Measurements from ENCODE around the gene COCH.
A peak's percentile ranks its signal among the peaks of the same experiment; 100 is the strongest.

The COCH gene

DNA sequence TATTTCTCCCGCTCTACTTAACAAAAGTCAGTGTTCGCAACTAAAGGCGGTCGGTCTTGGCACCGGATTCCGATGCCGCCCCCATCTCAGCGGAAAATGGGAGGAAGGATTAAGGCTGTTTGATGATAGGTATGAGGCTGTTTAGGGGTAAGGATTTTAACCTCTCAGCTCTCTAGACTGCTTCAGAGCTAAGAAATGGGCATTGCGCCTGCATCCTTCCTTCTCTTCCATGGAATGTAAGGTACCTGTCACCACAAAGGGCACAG lies 1.4 kb downstream of the COCH start:
- Histone ChIP-seq H3K4me3 (ENCODE audit: extremely low read depth, insufficient read depth, low read length, poor library complexity, severe bottlenecking) (peak overlapping the region; percentile 53), H3K9me3 (ENCODE audit: control insufficient read depth, low read length) (no peaks in the 10 kb centered on the region), H3K27ac (ENCODE audit: low read depth, low read length, severe bottlenecking) (no peak overlapping the region), H3K36me3 (ENCODE audit: control insufficient read depth, insufficient read depth, low read length) (no peaks in the 10 kb centered on the region), H3K4me1 (ENCODE audit: control insufficient read depth, insufficient read depth, low read length, poor library complexity, severe bottlenecking) (no peaks in the 10 kb centered on the region)
- WGBS, 2 experiments (ENCODE audit: insufficient coverage in 2 of 2), result 32 to 42% methylated on average over 6 to 9 of the region's 9 CpGs

DNA sequence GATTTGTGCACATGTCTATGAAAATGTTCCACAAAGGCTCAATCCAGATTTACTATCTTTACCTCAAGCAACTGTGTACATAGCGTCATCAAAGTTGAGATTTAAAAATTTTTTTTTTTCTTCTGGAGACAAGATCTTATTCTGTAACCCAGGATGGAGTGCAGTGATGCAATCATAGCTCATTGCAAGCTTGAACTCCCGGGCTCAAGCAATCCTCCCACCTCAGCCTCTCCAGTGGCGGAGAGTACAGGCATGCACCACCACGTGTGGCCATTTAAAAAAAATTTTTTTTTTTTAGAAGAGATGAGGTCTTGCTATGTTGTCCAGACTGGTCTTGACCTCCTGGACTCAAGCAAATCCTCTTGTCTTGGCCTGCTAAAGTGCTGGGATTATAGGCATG lies 2.3 kb downstream of the COCH start:
- no peak overlapping the region for H3K27ac ChIP-seq (ENCODE audit: low read depth, low read length, severe bottlenecking)
- no peaks in the 10 kb centered on the region for H3K4me1 ChIP-seq (ENCODE audit: control insufficient read depth, insufficient read depth, low read length, poor library complexity, severe bottlenecking)
- WGBS, 2 experiments (ENCODE audit: insufficient coverage in 2 of 2), result 0% methylated on average over 1 of the region's 4 CpGs; no CpG with 5 or more reads in 1 of the 2 experiments
- H3K4me3 ChIP-seq (ENCODE audit: extremely low read depth, insufficient read depth, low read length, poor library complexity, severe bottlenecking), result no peak overlapping the region
- no peaks in the 10 kb centered on the region for H3K36me3 ChIP-seq (ENCODE audit: control insufficient read depth, insufficient read depth, low read length)
- no peaks in the 10 kb centered on the region for H3K9me3 ChIP-seq (ENCODE audit: control insufficient read depth, low read length)

DNA sequence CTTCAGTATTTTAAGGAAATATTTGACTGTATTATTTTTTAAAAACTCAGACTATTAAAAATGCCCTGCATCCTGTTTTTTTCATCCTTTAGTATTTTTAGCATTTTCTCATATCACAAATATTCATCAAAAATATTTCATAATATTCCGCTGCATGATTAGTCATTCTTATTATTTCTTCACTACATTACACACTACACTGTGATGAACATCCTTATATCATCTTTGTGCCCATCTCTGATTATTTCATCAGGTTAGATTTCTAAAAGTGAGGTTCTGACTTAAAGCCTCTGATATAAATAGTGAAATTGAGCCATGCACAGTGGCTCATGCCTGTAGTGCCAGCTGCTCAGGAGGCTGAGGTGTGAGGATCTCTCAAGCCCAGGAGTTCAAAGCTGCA lies 8.1 kb downstream of the COCH start:
- H3K4me1 ChIP-seq (ENCODE audit: control insufficient read depth, insufficient read depth, low read length, poor library complexity, severe bottlenecking), result no peaks in the 10 kb centered on the region
- no peak overlapping the region for H3K4me3 ChIP-seq (ENCODE audit: extremely low read depth, insufficient read depth, low read length, poor library complexity, severe bottlenecking)
- H3K9me3 ChIP-seq (ENCODE audit: control insufficient read depth, low read length), result no peaks in the 10 kb centered on the region
- no peak overlapping the region for H3K27ac ChIP-seq (ENCODE audit: low read depth, low read length, severe bottlenecking)
- 100% methylated on average over 1 of the region's 1 CpG for WGBS, 2 experiments (ENCODE audit: insufficient coverage in 2 of 2)
- peaks cover 3% of the 10 kb centered on the region for H3K36me3 ChIP-seq (ENCODE audit: control insufficient read depth, insufficient read depth, low read length)

DNA sequence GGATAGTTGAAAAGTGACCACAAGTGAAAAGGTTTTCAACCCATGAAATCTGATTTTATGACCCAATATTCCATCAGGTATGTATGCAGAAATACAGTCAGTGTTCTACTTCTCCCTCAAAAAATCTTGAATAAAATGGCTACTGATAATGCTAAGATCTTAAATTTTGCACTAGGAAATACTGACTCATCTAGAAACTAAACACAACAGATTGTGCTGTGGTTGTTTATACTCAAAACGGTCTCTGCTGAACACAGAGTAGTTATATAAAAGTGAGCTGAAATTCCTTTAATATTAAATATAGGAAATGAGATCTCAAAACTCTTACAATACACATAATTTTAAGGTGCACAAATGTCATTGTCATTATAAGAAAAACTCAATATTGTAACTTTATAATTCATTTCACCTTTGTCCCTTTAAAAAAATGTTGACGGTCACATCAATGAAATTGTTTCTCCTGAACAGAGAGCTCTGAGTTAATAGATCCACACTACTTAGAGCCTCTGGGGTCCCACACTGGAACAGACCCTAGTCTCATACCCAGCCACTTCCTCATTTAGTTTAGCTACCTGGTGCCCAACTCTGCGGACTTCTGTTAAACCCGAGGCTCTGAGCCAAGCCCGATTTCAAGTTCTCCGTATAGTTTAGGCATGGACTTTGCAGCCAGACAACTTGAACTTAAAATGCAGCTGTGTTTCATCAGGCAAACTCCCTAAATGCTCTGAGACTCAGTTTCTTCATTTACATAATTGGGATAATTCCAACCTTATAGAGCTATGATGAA lies 9.3 kb downstream of the COCH start:
- H3K9me3 ChIP-seq (ENCODE audit: control insufficient read depth, low read length), result no peaks in the 10 kb centered on the region
- H3K4me3 ChIP-seq (ENCODE audit: extremely low read depth, insufficient read depth, low read length, poor library complexity, severe bottlenecking), result no peak overlapping the region
- no peaks in the 10 kb centered on the region for H3K4me1 ChIP-seq (ENCODE audit: control insufficient read depth, insufficient read depth, low read length, poor library complexity, severe bottlenecking)
- no peak overlapping the region for H3K27ac ChIP-seq (ENCODE audit: low read depth, low read length, severe bottlenecking)
- H3K36me3 ChIP-seq (ENCODE audit: control insufficient read depth, insufficient read depth, low read length), result peaks cover 3% of the 10 kb centered on the region
- WGBS, 2 experiments (ENCODE audit: insufficient coverage in 2 of 2), result 90 to 98% methylated on average over 5 of the region's 6 CpGs

DNA sequence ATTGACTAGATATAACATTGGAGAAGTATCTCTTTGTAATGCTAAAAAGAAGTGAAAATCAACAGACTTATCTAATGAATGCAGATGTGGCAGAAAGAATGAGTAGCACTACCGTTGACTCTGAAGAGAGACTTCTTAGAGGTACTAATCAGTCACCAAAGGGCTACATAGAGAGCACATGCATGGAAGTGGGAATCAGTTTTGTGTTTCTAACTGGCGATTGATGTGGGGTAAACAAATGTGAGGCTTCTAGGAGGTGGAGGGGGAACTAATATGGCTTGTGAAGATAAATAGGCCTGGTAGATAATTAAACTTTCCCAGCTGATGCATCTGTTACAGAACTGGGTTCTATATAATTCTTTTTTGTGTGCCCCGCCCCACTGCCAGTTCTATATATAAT lies 10.5 kb downstream of the COCH start:
- 76 to 94% methylated on average over 2 of the region's 3 CpGs for WGBS, 2 experiments (ENCODE audit: insufficient coverage in 2 of 2)
- H3K4me1 ChIP-seq (ENCODE audit: control insufficient read depth, insufficient read depth, low read length, poor library complexity, severe bottlenecking), result no peaks in the 10 kb centered on the region

DNA sequence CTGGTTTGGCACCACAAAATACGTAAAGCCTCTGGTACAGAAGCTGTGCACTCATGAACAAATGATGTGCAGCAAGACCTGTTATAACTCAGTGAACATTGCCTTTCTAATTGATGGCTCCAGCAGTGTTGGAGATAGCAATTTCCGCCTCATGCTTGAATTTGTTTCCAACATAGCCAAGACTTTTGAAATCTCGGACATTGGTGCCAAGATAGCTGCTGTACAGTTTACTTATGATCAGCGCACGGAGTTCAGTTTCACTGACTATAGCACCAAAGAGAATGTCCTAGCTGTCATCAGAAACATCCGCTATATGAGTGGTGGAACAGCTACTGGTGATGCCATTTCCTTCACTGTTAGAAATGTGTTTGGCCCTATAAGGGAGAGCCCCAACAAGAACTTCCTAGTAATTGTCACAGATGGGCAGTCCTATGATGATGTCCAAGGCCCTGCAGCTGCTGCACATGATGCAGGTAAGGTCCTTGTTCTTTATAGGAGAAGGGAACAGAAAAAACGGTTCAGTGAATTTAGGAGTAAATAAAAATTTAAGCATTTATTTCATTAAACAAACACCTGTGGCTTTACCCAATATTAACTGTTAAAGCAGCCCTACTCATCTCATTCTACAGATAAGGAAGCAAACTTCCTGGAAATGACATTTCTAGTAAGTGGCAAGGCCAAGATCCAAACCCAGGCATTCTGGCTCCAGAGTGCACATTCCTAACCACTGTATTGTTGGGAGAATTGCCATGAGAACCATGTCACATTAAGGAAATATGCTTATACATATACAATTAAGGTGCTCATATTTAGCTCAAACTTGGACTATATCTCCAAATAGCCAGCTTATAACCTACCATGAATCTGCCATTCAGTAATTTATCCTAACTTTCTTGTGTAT lies 11.7 kb downstream of the COCH start:
- Histone ChIP-seq H3K36me3 (ENCODE audit: control insufficient read depth, insufficient read depth, low read length) (peaks cover 3% of the 10 kb centered on the region), H3K4me3 (ENCODE audit: extremely low read depth, insufficient read depth, low read length, poor library complexity, severe bottlenecking) (no peak overlapping the region), H3K27ac (ENCODE audit: low read depth, low read length, severe bottlenecking) (no peak overlapping the region), H3K9me3 (ENCODE audit: control insufficient read depth, low read length) (no peaks in the 10 kb centered on the region), H3K4me1 (ENCODE audit: control insufficient read depth, insufficient read depth, low read length, poor library complexity, severe bottlenecking) (no peaks in the 10 kb centered on the region)
- 92 to 95% methylated on average over 6 of the region's 7 CpGs for WGBS, 2 experiments (ENCODE audit: insufficient coverage in 2 of 2)

More for the DNA sequence above, 10.5 kb downstream of the COCH start:
- H3K36me3 ChIP-seq (ENCODE audit: control insufficient read depth, insufficient read depth, low read length), result peaks cover 3% of the 10 kb centered on the region
- H3K9me3 ChIP-seq (ENCODE audit: control insufficient read depth, low read length), result no peaks in the 10 kb centered on the region
- H3K27ac ChIP-seq (ENCODE audit: low read depth, low read length, severe bottlenecking), result no peak overlapping the region
- no peak overlapping the region for H3K4me3 ChIP-seq (ENCODE audit: extremely low read depth, insufficient read depth, low read length, poor library complexity, severe bottlenecking)

DNA sequence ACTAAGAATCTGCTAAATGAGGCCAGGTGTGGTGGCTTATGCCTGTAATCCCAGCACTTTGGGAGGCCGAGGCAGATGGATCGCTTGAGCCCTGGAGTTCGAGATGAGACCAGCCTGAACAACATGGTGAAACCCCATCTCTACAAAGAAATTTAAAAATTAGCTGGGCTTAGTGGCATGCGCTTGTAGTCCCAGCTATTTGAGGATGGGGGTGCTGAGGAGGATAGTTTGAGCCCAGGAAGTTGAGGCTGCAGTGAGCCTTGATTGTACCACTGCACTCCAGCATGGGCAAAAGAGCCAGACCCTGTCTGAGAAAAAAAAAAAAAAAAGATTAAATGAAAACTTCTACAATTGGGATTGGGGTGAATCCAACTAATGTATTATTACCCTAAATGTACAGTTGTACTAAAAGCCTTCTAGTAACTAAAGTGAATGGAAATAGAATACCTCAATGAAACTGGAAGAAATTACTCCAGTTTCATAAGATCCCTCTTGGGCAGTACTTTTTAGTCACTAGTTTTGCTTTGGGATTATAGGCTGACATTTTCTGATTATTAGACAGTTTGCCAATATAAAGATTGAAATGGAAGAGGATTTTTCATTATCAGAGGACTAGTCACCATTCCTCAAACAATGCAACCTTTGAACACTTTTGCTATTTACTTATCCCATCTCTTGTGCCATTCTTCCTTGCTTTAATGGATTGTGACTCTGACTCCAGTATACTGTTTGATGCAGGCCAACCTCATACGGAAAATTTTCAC lies 14.3 kb downstream of the COCH start:
- no peak overlapping the region for H3K27ac ChIP-seq (ENCODE audit: low read depth, low read length, severe bottlenecking)
- H3K36me3 ChIP-seq (ENCODE audit: control insufficient read depth, insufficient read depth, low read length), result peaks cover 3% of the 10 kb centered on the region
- no peaks in the 10 kb centered on the region for H3K9me3 ChIP-seq (ENCODE audit: control insufficient read depth, low read length)
- H3K4me1 ChIP-seq (ENCODE audit: control insufficient read depth, insufficient read depth, low read length, poor library complexity, severe bottlenecking), result no peaks in the 10 kb centered on the region
- no peak overlapping the region for H3K4me3 ChIP-seq (ENCODE audit: extremely low read depth, insufficient read depth, low read length, poor library complexity, severe bottlenecking)
- 80 to 90% methylated on average over 2 to 4 of the region's 5 CpGs for WGBS, 2 experiments (ENCODE audit: insufficient coverage in 2 of 2)

DNA sequence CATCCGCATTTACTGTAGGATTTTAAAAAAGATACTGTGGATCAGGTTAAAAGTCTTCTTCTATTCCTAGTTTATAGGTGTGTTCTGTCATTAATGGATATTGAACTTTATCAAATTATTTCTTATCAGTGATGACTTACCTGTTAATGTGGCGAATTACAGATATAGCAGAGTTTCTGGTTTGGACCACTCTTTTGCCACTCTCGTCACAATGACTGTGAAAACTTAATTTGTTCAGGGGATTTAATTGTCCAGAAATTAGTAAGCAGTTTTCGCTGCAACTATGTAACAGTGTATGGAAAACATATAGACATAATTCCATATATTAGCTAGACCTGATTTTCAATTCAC lies 14.9 kb downstream of the COCH start:
- H3K4me1 ChIP-seq (ENCODE audit: control insufficient read depth, insufficient read depth, low read length, poor library complexity, severe bottlenecking), result no peaks in the 10 kb centered on the region
- no peak overlapping the region for H3K4me3 ChIP-seq (ENCODE audit: extremely low read depth, insufficient read depth, low read length, poor library complexity, severe bottlenecking)
- H3K9me3 ChIP-seq (ENCODE audit: control insufficient read depth, low read length), result no peaks in the 10 kb centered on the region
- no peak overlapping the region for H3K27ac ChIP-seq (ENCODE audit: low read depth, low read length, severe bottlenecking)
- peaks cover 3% of the 10 kb centered on the region for H3K36me3 ChIP-seq (ENCODE audit: control insufficient read depth, insufficient read depth, low read length)
- WGBS, 2 experiments (ENCODE audit: insufficient coverage in 2 of 2), result 50 to 83% methylated on average over 1 to 2 of the region's 4 CpGs

DNA sequence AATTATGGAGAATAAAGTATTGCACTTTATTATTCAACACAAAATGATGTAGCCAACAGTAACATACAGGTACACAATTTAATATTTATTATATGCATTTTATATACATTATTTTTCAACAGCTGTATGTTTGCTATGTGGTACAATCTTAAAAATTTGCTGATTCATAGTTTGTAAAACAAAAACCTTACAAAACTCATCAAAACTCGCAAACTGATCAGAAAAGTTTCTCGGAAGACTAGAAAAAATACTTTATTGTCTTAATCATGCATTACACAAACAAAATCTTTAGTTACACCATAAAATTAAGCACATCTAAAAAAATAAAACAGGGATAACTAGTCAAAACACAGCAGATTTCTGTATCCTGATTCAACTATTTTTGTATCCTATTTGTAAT lies 19.5 kb downstream of the COCH start:
- Histone ChIP-seq H3K4me3 (ENCODE audit: extremely low read depth, insufficient read depth, low read length, poor library complexity, severe bottlenecking) (no peak overlapping the region), H3K27ac (ENCODE audit: low read depth, low read length, severe bottlenecking) (no peak overlapping the region), H3K36me3 (ENCODE audit: control insufficient read depth, insufficient read depth, low read length) (peaks cover 26% of the 10 kb centered on the region), H3K4me1 (ENCODE audit: control insufficient read depth, insufficient read depth, low read length, poor library complexity, severe bottlenecking) (no peaks in the 10 kb centered on the region), H3K9me3 (ENCODE audit: control insufficient read depth, low read length) (no peaks in the 10 kb centered on the region)
- no CpG with 5 or more reads among the region's 2 CpGs for WGBS, 2 experiments (ENCODE audit: insufficient coverage in 2 of 2)

DNA sequence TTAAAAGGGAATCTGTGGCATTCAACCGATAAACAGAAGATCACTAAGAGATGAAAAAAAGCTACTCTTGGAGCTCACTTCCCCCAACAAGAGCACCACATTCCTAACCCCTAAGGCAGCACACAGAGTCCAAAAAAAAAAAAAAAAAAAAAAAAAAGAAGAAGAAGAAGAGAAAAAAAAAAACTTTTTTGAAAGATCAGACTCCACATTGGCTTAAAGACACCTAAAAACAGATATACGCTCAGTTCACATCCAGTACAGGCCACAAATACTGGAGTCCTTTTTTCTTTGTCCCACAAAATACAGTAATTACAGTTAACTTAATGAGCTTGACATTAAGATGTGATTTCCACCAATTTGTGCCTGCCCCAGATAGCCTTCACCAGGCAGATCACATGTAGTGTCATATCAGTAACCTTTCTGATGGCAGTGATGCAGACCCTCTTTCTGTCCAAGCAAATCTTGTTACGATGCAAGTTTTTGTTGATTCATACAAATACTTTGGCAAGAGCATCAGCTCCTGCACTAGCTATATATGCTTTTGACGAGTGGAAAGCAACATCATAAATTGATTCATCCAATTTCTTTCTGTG lies 20.7 kb downstream of the COCH start:
- Histone ChIP-seq H3K36me3 (ENCODE audit: control insufficient read depth, insufficient read depth, low read length) (peaks cover 32% of the 10 kb centered on the region), H3K4me3 (ENCODE audit: extremely low read depth, insufficient read depth, low read length, poor library complexity, severe bottlenecking) (no peak overlapping the region), H3K27ac (ENCODE audit: low read depth, low read length, severe bottlenecking) (no peak overlapping the region), H3K4me1 (ENCODE audit: control insufficient read depth, insufficient read depth, low read length, poor library complexity, severe bottlenecking) (no peaks in the 10 kb centered on the region), H3K9me3 (ENCODE audit: control insufficient read depth, low read length) (no peaks in the 10 kb centered on the region)
- 86 to 93% methylated on average over 1 to 2 of the region's 4 CpGs for WGBS, 2 experiments (ENCODE audit: insufficient coverage in 2 of 2)

Data from mesodermal cell (in vitro differentiated cells).